K562 (cell line): Measurements from ENCODE around the gene STAT6. TPM values are rescaled to one million over a fixed set of nuclear protein-coding genes. Genes with fewer than 3 reads are reported as not detected.

Source experiments
- ATAC-seq: fragments of 200-7000 bp; cut with Tn5 transposase; 3 replicates; pipeline ENCODE4 v1.9.1; 2020; ENCODE audit warnings: moderate library complexity
- BruUV-seq: library from RNA; stranded (reverse); fragments of 400-500 nt; replicated peaks from 2 replicates; lab custom pipeline; 2021; lab: Mats Ljungman, UMichigan
- CTCF ChIA-PET: fragments of 300-600 bp; formaldehyde crosslinking; extraction: SDS; loops from one replicate; lab custom pipeline; 2021; ENCODE audit warnings: low intra/inter-chr PET ratio; lab: Yijun Ruan, JAX
- POLR2A ChIA-PET: fragments of 300-600, 350-650 bp; sonication (Branson Sonifier 250); formaldehyde crosslinking; extraction: SDS; loops from one replicate; lab custom pipeline; 2021; ENCODE audit warnings: antibody characterized with exemption, inconsistent platforms; lab: Yijun Ruan, JAX
- DNase-seq, 4 experiments: peaks; one replicate each; pipeline versions ENCODE4 v3.0.0 to v3.0.0-alpha.2; 2011 to 2018; ENCODE audit warnings: low spot score in 3 of 4, mixed read lengths in 3 of 4; ENCODE audit errors: extremely low read depth in 1 of 4
- FAIRE-seq: peaks from 2 replicates; lab custom pipeline; 2011; peaks lifted over from hg19 to GRCh38; lab: Jason Lieb, UNC
- H2AFZ ChIP-seq: 2 replicates; pipeline ENCODE4 v1.6.0; 2011; ENCODE audit warnings: low read depth, low read length, control low read depth, inconsistent platforms
- H3K27ac ChIP-seq: fragments of 200-600 bp; 3 replicates; pipeline ENCODE4 v1.8.0; 2011; ENCODE audit warnings: low read depth, mild to moderate bottlenecking, control low read depth, inconsistent platforms, low read length, moderate library complexity, mixed read lengths; ENCODE audit errors: extremely low read depth
- H3K27me3 ChIP-seq, 2 experiments: fragments of 300-600 bp in 1 of 2; 2 replicates in 1 of 2; 3 replicates in 1 of 2; pipeline versions ENCODE4 v1.6.0 to v1.8.0; 2011; ENCODE audit warnings: inconsistent platforms in 2 of 2, low read length in 2 of 2, mild to moderate bottlenecking in 1 of 2, mixed read lengths in 1 of 2, moderate library complexity in 1 of 2; ENCODE audit not compliant: control insufficient read depth in 2 of 2, insufficient read depth in 2 of 2
- H3K36me3 ChIP-seq: fragments of 300-600 bp; 3 replicates; pipeline ENCODE4 v1.8.0; 2011; ENCODE audit warnings: mild to moderate bottlenecking, low read length, inconsistent platforms; ENCODE audit not compliant: control insufficient read depth, insufficient read depth
- H3K4me1 ChIP-seq, 2 experiments: fragments of 200-600 bp in 1 of 2; replicated peaks in 1 of 2; 2 replicates in 1 of 2; 3 replicates in 1 of 2; pipeline versions ENCODE4 v1.5.1 to v1.8.0; 2011; ENCODE audit warnings: inconsistent platforms in 2 of 2, low read length in 2 of 2, mild to moderate bottlenecking in 1 of 2, mixed read lengths in 1 of 2, moderate library complexity in 1 of 2; ENCODE audit not compliant: control insufficient read depth in 2 of 2, insufficient read depth in 2 of 2
- H3K4me2 ChIP-seq: 2 replicates; pipeline ENCODE4 v1.6.1; 2011; ENCODE audit warnings: low read length, control low read depth, inconsistent platforms, mixed read lengths; ENCODE audit not compliant: insufficient read depth
- H3K4me3 ChIP-seq: fragments of 200-600 bp; sonication (generic), shearing (Covaris generic); 2 replicates; pipeline ENCODE4 v1.5.1; 2016; ENCODE audit warnings: control low read depth, inconsistent platforms
- H3K79me2 ChIP-seq: fragments of 200-600 bp; 3 replicates; pipeline ENCODE4 v1.8.0; 2011; ENCODE audit warnings: low read length, inconsistent platforms; ENCODE audit not compliant: control insufficient read depth, insufficient read depth
- H3K9ac ChIP-seq, 2 experiments: 2 replicates each; pipeline versions ENCODE4 v1.6.0 to v1.6.1; 2011; ENCODE audit warnings: low read depth in 2 of 2, low read length in 2 of 2, control low read depth in 1 of 2, inconsistent platforms in 1 of 2, mild to moderate bottlenecking in 1 of 2, mixed read lengths in 1 of 2; ENCODE audit not compliant: insufficient read depth in 1 of 2
- H3K9me1 ChIP-seq: one replicate; pipeline ENCODE4 v1.6.0; 2011; ENCODE audit warnings: inconsistent platforms, mild to moderate bottlenecking, low read length, moderate library complexity; ENCODE audit not compliant: control insufficient read depth, insufficient read depth
- H3K9me3 ChIP-seq: replicated peaks from 2 replicates; pipeline ENCODE4 v1.5.1; 2011; ENCODE audit warnings: low read depth, low read length, inconsistent platforms; ENCODE audit not compliant: control insufficient read depth, insufficient read depth
- H4K20me1 ChIP-seq: replicated peaks from 2 replicates; pipeline ENCODE4 v1.6.1; 2011; ENCODE audit warnings: low read length, inconsistent platforms, mixed read lengths; ENCODE audit not compliant: control insufficient read depth, insufficient read depth
- ADNP ChIP-seq: fragments of 200-800 bp; sonication (Bioruptor generic); IDR thresholded peaks from 2 replicates; pipeline ENCODE4 v1.6.1; 2016; ENCODE audit warnings: missing genetic modification characterization, missing compliant biosample characterization
- CHD7 ChIP-seq: fragments of 200-600 bp; sonication (generic); IDR thresholded peaks from one replicate; pipeline ENCODE4 v1.6.1; 2012; ENCODE audit warnings: mild to moderate bottlenecking, low read depth, low read length, inconsistent platforms
- FOXA3 ChIP-seq, 2 experiments: fragments of 450-650 bp in 1 of 2; sonication (generic) in 1 of 2; formaldehyde crosslinking; IDR thresholded peaks in 1 of 2; conservative IDR thresholded peaks in 1 of 2; 2 replicates each; pipeline versions ENCODE4 v1.4.0 to v1.8.0; 2020 to 2022; ENCODE audit warnings: mild to moderate bottlenecking in 2 of 2, missing genetic modification reagents in 1 of 2
- POLR3A ChIP-seq: IDR thresholded peaks from 2 replicates; pipeline ENCODE4 v1.6.1; 2011; ENCODE audit warnings: borderline replicate concordance, mild to moderate bottlenecking, moderate library complexity; ENCODE audit not compliant: insufficient read length, insufficient read depth; ENCODE audit errors: extremely low read depth
- TEAD4 ChIP-seq, 2 experiments: sonication (generic) in 1 of 2; formaldehyde crosslinking in 1 of 2; IDR thresholded peaks; 2 replicates each; pipeline versions ENCODE4 v1.6.1 to v1.8.0; 2012 to 2022; ENCODE audit warnings: borderline replicate concordance in 1 of 2, inconsistent platforms in 1 of 2, low read length in 1 of 2, mild to moderate bottlenecking in 1 of 2, missing genetic modification reagents in 1 of 2
- ZNF143 ChIP-seq: sonication (generic); formaldehyde crosslinking; IDR thresholded peaks from 2 replicates; pipeline ENCODE4 v1.9.0; 2022; ENCODE audit warnings: mild to moderate bottlenecking, missing genetic modification reagents
- WGBS: fragments of 100-300 bp; shearing (Covaris generic); methylation state at CpG from one replicate; pipeline ENCODE4 v1.1.6; 2016; ENCODE audit warnings: low coverage, mixed read lengths; ENCODE audit not compliant: insufficient coverage; ENCODE audit errors: missing lambda C conversion rate; 5-methylcytosine and 5-hydroxymethylcytosine counted together
- in situ Hi-C: fragments of 300-500 bp; cut with MboI; formaldehyde crosslinking; loops from 4 replicates; pipeline ENCODE4 v1.15.0; 2018; ENCODE audit warnings: inconsistent platforms, mixed read lengths
- intact Hi-C: fragments of 100-400 bp; cut with micrococcal nuclease; formaldehyde crosslinking; loops from 2 replicates; pipeline ENCODE4 v1.14.2; 2022
- polyA plus RNA-seq, 8 experiments: library from polyadenylated mRNA; depleted of rRNA in 4 of 8; stranded (reverse) in 5 of 8; unstranded in 3 of 8; fragments of >200 nt; fragmentation: Nextera tagmentation in 2 of 8; fragmentation: Illumina TruSeq in 1 of 8; extraction: Ambion mirVana in 2 of 8; extraction: Trizol in 1 of 8; gene quantifications; 2 replicates each; pipeline versions ENCODE4 v1.2.1 to v1.2.3, GENCODE V29; 2011 to 2014; ENCODE audit warnings: inconsistent platforms in 1 of 8, missing spikeins in 1 of 8
- total RNA-seq, 7 experiments: library from RNA; depleted of rRNA in 6 of 7; stranded (reverse); fragments of >200 nt in 6 of 7; fragmentation: Illumina TruSeq in 2 of 7; extraction: Trizol in 2 of 7; gene quantifications; 2 replicates each; pipeline versions ENCODE4 v1.2.1 to v1.2.3, GENCODE V29; 2011 to 2021; ENCODE audit warnings: low replicate concordance in 1 of 7

The STAT6 gene
- total and polyA plus RNA-seq, 9 of the 15 experiments (the other 6 are each of a cell fraction or from before 2014, with no cell fraction given), result 2.4 to 49.5 (median 26.5) TPM

GRCh38 chr12:57079821-57080220 is 31.3 kb downstream of the STAT6 start:
- DNase-seq (peak in 1 of 4 experiments; percentile 18), FAIRE-seq (no peak)
- in situ Hi-C loops, result no loop called here

More at GRCh38 chr12:57079821-57080220, 31.3 kb downstream of the STAT6 start:
- intact Hi-C loops, result loop anchor here (5.0 to 10.0 kb wide), 2 partner anchors 162 to 445 kb away; partner anchors contain the start of gene BAZ2A
- Histone ChIP-seq H3K79me2 (peaks cover 29% of the 10 kb centered on the region), H3K36me3 (peaks cover 9% of the 10 kb centered on the region; the same call in 1 of the 3 replicates), H2AFZ (peak overlapping the region; percentile 78), H3K27me3 (no peaks in the 10 kb centered on the region), H3K9me1 (no peaks in the 10 kb centered on the region), H4K20me1 (no peaks in the 10 kb centered on the region), H3K9me3 (no peaks in the 10 kb centered on the region), H3K4me1 (peaks cover 11 to 13% of the 10 kb centered on the region in 2 experiments; a peak in 4 of 5 replicates), H3K4me3 (no peak overlapping the region), H3K27ac (peak overlapping the region; percentile 91), H3K9ac (peak overlapping the region in 1 of 2 experiments; percentile 72; a peak in 2 of 4 replicates), H3K4me2 (peak overlapping the region; percentile 62; the same call in 1 of the 2 replicates)
- no TSS peak for BruUV-seq
- ChIA-PET CTCF (interaction anchor here (0.7 kb wide), 1 partner anchor 49 kb away, joined by 3 read pairs; no protein-coding TSS in a partner anchor), POLR2A (interaction anchor here (1.1 to 3.6 kb wide), 7 partner anchors 10 to 341 kb away, joined by 3 to 44 read pairs (median 6); partner anchors contain the start of genes NAB2 and STAT6)
- ATAC-seq, result no peak
- peak; percentile 11; the same call in 1 of the 2 replicates for TF ChIP-seq TEAD4 (IDR thresholded peaks at IDR 0.05; ENCODE audit: low read length)
- TF ChIP-seq TEAD4 (CRISPR knock-in tag; IDR thresholded peaks at IDR 0.05; ENCODE audit: borderline replicate concordance), result no peak
- TF ChIP-seq FOXA3 (CRISPR knock-in tag; conservative IDR thresholded peaks at IDR 0.05 in 1 of 2, IDR thresholded peaks at IDR 0.05 in 1 of 2), result peak in 1 of 2 experiments; percentile 27; a peak in 1 of 4 replicates
- TF ChIP-seq ZNF143 (CRISPR knock-in tag), result 0 out of 2 replicates have a peak, but pooled peaks have one; percentile 12
- no peak for TF ChIP-seq POLR3A
- peak; percentile 27; the same call in 1 of the 2 replicates for TF ChIP-seq ADNP (tag)
- TF ChIP-seq CHD7, result no peak
- WGBS, result 11% methylated on average over 1 of the region's 1 CpG
